ENCODE data around the gene KCTD16.

KCTD16 gene

DNA sequence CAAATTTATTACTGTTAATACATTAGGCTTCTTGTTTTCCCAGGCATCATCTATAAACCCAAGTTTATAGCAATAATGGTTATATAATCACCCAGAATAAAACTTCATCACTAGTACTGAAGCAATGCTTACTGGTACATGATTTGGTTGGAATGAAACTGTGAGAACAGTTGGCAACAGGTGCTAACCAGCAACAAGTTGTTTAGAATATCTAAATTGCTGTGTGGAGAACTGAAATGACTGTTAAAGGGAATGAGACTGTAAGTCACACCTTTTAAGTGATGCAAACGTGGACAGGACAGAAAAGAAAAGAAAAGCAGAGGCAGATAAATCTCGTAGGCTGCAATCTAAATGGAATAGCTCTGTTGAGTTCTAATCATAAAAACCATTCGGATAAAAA, 2.7 kb upstream of the KCTD16 start:
- no peak for DNase-seq

DNA sequence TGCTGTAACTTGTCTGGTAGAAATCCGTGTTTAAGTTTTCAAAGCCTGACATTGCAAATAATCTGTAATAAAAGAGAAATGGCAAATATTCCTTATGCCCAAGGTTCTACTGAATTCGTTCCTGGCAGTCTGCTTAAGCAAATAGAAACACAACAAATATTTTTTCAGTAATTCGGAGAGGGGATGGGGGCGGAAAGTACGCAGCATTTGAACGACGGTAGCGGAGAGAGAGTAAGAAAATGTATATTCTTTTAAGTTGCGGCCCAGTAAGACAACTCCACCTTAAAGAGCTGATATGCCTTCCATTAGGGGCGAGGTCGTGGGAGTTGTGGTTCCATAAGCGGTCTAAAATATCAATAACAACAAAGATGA, 783 bp upstream of the KCTD16 start:
- no peak for DNase-seq

GRCh38 chr5:144173766-144174165, 3.1 kb downstream of the KCTD16 start:
- no peak for DNase-seq

DNA sequence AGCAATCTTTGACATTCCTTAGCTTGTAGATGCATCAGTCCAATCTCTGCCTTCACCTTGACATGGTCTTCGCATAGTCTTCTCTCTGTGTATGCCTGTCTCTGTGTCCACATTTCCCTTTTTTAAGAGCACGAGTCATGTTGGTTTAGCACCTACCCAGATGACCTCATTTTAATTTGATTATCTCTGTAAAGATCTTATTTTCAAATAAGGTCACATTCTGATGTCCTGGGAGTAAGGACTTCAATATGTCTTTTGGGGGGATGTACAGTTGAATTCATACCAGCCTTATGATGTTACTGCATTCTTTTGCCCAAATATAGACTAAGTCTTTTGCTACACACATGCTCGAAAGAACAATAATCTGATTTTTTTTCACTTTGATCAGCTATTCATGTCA, 6.9 kb downstream of the KCTD16 start:
- no peak for DNase-seq

- DNase-seq, result no peak
Observed at GRCh38 chr5:144179226-144179625, 8.6 kb downstream of the KCTD16 start.

- DNase-seq, result peak; percentile 53
Observed at GRCh38 chr5:144183254-144183889, 12.7 kb downstream of the KCTD16 start.

GRCh38 chr5:144187699-144188294, 17.1 kb downstream of the KCTD16 start:
- peak; percentile 89 for DNase-seq

DNA sequence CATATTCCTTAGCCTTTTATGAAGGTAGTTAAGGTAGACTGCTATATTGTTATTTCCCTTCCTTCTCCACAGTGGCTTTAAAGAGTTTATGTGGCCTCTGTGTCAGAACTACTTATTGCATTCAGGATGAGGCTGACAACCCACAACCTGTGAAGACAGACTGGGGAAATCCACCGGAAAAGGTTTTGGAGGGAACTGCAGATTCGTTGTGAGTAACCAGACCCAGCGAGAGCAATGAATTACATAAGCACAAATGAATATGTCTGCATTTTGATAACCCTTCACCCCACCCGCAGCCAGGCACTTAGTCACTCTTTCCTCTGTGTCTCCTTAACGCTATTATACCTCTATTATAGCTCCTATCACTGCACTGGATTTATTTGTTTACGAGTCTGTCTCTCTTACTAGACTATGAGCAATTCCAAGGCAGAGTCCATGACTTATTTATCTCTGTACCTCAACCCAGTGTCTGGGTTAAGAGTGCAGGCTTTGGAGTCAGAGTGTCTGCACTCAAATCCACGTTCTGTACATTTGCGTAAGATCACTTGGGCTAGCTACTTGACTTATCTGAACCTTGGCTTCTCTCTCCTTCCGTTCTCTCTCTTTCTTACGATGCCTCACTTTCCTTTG, 19.2 kb downstream of the KCTD16 start:
- DNase-seq, result peak; percentile 92

DNA sequence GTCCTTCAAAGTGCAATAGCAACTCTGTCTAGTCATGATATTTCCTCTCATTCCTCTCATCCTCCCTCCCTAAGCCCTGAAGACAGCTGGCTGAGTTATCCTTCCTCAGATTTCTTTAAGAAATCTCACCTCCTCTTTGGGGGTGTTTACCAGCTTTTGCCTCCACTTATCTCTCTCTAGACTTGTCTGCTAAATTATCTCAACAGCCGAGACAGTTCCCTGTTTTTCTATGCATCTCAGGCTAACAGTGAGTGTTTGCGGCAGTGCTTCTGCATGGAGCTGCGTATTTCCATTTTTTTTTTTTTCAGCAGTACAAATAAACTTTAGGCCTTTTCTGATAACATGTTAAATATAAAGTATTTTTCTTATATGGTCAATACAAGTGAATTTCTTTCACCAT, 20.9 kb downstream of the KCTD16 start:
- no peak for DNase-seq

GRCh38 chr5:144191998-144192397, 21.3 kb downstream of the KCTD16 start:
- DNase-seq, result peak; percentile 88

- no peak for DNase-seq
Observed at GRCh38 chr5:144192661-144193060, 22.0 kb downstream of the KCTD16 start.

DNA sequence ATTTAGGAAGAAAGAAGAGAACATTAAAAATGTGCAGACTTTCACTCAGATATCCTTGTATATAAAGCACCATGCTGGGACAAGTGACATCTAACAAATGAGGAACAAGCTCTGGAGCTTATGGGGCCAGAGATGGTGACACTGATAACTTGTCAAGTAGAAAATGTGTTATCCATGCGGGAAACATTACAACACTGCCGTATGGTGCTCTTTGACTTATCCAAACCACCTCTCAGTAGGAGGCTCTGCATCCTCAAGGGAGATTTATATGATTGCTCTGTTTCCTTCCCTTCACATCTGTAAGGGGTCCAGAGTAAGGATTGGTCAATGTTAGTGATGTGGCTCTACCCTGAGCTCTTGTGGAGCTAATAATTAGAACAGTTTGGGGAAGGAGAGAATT, 23.5 kb downstream of the KCTD16 start:
- DNase-seq, result no peak

GRCh38 chr5:144195448-144195847, 24.8 kb downstream of the KCTD16 start:
- DNase-seq, result no peak

DNA sequence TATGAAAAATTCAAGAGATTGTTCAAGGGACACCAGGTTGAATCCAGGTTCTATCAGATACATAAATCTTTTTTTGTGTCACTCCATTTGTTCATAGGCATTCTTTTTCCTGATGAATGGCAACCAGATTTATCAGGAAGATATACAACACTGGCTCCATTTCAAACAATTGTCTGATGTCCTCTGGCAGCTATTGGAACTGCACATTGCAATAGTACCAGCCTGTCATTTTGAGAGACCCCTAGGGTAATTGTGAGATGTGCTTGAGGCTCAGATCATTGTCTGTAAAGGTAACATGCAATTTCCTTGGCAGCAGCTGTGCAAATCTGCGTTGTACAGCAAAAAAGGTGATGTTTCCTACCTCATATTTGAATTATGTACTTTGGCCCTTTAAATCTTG, 25.9 kb downstream of the KCTD16 start:
- DNase-seq, result no peak

GRCh38 chr5:144198386-144198785, 27.7 kb downstream of the KCTD16 start:
- no peak for DNase-seq

DNA sequence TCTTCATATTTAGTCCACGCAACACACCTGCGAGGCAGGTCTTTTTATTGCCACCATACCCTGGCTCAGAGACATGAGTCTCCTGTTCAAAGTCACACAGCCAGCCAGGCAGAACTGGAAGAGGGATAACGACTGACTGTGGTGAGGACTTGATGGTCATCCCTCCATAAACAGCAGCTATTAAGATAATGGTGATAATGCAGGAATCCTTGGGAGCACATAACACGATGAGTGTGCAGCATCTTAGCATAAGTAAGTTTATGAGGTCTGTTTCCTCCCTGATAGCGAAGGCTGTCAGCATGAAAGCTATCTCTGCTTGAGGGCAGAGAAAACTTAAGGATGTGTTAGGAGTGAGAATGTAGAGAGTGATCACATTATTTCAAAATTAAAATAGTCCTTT, 30.9 kb downstream of the KCTD16 start:
- DNase-seq, result no peak

DNA sequence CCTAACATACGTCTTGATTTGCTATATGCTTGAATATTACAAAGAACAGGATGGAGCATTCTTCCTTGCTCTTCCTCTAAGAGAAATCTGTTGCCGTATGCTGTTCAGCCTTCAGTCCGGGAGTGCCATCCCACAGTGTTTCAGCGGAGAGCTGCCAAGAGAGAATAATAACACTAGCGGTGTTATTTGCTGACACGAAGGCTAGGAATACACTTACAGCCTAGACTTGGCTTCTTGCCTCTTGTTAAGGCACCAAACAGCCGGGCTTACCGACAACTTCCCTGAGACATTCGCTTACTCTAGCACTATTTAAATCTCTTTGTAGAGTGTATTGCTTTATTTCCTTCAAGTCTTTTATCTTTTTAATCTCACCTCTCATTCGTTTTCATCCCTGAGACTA, 31.4 kb downstream of the KCTD16 start:
- DNase-seq, result no peak

DNA sequence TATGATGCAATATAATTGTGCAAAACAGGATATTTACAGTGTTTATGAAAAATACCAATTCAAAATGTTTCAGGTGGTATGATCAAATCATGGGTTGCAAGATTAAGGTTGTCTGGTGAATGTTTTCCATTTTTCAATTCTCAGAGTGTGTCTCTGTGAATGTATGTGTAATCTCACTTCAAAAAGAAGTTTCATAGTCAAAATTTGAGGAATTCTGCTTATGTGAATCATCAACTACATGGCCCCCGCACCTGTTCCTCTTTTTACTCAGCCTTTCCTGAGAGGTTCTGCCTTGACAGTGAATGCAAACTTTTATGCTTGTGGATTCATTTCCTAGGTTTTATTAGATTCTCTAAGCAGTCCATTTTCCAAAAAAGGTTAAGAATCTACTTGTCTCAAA, 32.1 kb downstream of the KCTD16 start:
- no peak for DNase-seq

DNA sequence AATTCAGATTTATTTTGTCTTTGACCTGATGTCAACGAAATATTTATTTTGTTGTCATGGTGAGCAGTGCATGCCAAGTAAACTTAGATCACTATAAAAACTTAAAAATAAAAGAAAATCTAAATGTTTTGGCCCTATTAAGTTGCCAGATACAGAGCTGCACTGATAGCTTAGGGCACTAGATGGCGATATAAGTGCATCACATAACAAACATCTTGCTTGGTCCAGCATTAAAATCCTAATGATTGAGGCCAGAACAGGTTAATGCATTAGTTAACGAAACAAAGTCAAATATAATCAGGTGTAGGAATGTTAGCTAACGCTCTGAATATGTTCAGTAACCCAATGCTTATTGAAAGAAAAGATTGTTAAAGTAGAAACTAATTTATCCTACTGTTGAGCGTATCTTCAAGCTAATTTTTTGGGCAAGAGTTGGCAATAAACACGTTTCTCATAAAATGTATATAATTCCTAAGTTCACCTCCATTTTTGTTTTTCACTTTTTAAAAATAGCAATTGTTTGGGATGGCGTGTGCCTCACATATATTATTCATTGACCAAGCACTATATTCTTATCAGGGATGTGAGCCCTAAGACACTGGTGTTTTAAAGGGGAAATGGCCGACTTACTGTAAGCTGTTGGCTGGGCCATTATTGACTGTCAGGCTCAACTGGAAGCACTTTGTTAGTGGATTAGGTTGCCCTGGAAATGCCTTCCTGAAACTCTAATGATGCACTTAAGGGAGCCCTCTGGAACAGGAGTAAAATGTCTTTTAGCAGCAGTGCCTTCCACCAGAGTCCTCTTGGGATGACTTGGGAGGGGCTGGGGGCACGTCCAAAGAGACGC, 33.3 kb downstream of the KCTD16 start:
- peak; percentile 58 for DNase-seq

DNA sequence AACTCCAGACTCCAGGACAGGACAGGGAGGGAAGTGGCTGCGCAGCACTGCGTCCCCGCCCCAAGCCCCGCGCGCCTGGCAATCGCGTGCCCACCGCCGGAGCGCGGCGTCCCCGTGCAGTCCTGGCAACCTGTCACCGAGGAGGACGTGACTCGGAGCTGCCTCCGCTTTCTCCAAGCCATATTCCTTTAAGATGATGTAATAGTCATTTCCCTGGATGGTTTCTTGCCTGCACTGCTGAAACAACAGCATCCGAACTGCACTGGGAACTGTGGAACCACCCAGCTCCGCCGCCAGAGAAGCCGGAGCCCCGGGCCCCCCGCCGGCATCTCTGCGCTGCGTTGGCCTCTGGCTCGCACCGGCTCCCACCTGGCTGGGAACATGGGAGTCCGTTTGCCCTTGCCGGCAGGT, 34.5 kb downstream of the KCTD16 start:
- DNase-seq, result no peak

DNA sequence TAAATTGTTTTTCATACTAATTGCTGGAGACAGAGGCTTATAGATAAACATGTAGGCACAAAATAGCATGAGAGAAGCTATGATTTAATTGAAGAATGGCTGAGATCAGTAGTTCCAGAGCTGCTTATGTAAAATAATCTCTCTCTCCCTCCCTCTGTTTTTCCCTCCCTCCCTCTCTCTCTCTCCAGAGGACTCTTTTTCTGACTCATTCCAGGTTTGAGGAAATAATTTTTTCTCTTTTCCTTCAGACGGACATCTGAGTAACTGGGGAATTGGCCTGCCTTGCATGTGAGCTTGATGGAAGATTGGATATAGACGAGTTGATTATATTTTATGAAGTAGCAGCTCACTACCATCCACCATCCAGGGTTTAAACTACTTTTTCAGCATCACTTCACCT, 35.5 kb downstream of the KCTD16 start:
- DNase-seq, result no peak

DNA sequence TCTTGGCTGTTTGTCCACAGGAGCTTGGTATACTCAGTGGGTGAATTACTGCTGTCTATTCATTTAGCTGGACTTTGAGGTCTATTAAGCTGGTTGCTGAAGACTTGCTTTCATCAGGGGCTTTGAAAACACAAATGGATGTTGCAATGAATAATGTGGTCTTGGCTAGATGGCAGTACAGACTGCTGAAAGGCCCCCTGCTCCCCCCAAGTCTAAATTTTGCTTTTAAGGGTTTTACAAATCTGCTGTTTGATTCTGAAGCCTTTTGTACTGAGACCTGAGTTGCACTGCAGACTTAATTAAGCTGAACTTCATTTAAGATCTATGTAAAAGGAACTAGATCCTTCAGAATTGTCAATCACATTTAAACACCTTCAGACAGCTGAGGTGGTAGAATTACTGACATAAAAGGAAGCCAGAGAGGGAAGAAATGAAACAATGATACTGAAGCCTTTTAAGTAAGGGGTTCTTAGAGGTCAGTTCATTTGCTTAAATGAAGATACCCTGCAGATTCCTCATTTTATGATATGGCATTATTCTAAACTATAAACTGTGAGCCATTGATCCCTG, 37.3 kb downstream of the KCTD16 start:
- DNase-seq, result no peak

GRCh38 chr5:144209361-144209760, 38.7 kb downstream of the KCTD16 start:
- DNase-seq, result no peak
